Medulla oblongata (tissue), 1 donor: ENCODE measurements around the gene CALY.
A peak's percentile ranks its signal among the peaks of the same experiment; 100 is the strongest.
"Not testable (repeated sequence)": the region's sequence is repeated elsewhere in the genome, so short reads cannot be mapped to it uniquely, and the experiment has no call there.

Source experiments
- DNase-seq: peaks from one replicate; pipeline ENCODE4 v3.0.0-alpha.2; 2015; ENCODE audit errors: extremely low spot score

The CALY gene, protein sequence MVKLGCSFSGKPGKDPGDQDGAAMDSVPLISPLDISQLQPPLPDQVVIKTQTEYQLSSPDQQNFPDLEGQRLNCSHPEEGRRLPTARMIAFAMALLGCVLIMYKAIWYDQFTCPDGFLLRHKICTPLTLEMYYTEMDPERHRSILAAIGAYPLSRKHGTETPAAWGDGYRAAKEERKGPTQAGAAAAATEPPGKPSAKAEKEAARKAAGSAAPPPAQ

DNA sequence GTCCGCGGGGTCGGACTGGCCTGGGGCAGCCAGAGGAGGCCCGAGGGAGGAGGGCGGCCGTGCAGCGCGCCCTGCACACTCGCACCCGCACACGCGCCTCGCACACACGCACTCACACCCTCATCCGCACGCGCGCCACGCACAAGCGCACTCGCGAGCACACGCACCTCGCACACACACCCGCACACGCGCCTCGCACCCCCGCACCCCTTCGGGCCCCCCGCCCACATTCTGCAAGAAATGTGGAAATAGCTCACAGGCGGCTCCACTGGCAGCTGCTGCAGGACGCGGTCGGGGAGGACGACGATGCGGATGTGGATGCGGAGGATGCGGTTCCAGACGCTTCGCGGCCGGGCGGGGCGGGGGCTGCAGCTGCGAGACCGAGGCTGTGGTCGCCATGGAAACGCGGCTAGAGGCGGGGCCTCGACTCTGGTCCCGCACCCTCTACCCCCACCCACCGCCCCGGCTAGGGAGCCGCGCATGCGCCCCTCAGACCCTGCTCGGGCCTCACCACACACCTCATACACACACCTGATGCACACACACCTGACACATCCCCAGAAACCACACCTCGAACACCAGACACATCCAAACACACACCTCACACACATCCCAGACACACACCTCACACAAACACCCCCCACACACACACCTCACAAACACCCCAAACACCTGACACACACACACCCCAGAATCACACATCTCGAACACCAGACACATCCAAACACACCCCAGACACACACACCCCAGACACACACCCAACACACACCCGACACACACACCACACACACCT, at the start of gene CALY:
TSS of gene CALY (minus strand) at position 320 of the 793 bp plus-strand sequence. CDS start 7,907 bp downstream, outside the sequence.
- DNase-seq, result no peak

GRCh38 chr10:133385214-133385613, 48.5 kb upstream of the CALY start:
- no peak for DNase-seq

- no peak for DNase-seq
These were observed 47.4 kb upstream of the CALY start for GRCh38 chr10:133384071-133384470.

DNA sequence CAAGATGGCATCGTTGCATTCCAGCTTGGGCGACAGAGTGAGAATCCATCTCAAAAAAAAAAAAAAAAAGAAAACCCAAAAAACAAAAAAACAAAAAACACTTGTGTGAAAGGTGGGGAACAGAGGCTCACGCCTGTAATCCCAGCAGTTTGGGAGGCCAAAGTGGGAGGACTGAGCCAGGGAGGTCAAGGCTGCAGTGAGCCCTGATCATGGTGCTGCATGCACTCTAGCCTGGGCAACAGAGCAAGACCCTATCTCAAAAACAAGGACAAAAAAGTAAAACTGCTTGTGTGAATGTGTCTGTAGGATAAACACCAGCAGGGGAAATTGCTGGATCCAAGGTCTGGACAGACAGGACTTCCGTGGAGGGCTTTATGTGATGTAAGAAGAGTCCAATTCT, 46.9 kb upstream of the CALY start:
- no peak for DNase-seq

DNA sequence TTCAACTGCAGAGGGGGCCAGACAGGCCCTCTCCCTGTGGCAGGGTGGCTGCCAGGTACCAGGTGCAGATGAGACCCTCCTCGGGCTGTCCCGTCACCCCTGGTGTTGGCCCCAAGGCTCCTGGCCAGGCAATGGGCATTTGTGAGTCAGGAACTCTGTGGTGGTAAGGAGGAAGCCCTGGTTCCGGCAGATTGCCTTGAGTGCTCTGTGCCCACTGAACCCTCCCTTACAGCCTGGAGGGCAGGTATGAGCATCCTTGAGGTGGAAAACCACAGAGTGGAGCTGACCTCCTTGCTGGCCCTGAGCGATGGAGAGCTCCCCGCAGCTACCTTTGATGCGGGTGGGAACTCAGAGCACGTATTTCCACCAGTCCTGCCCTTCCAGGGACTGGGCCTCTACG, 44.3 kb upstream of the CALY start:
- DNase-seq, result no peak

- peak; percentile 36 for DNase-seq
These were observed 43.3 kb upstream of the CALY start for GRCh38 chr10:133379801-133380666.

GRCh38 chr10:133379152-133379800, 42.6 kb upstream of the CALY start, which contains the start of gene PAOX:
Gene PAOX (plus strand): TSS chr10:133379262. CDS start chr10:133379317, 55 bp downstream.
- DNase-seq, result peak; percentile 79

GRCh38 chr10:133378251-133379096, 41.8 kb upstream of the CALY start:
- DNase-seq, result peak; percentile 69

- no peak for DNase-seq
These were observed 41.1 kb upstream of the CALY start for GRCh38 chr10:133377818-133378250.

- DNase-seq, result no peak
These were observed 40.5 kb upstream of the CALY start for GRCh38 chr10:133377025-133377817.

- not testable (repeated sequence) for DNase-seq
These were observed 39.5 kb upstream of the CALY start for GRCh38 chr10:133376183-133376582.

GRCh38 chr10:133375357-133376115, 38.8 kb upstream of the CALY start:
- DNase-seq, result peak; percentile 38

DNA sequence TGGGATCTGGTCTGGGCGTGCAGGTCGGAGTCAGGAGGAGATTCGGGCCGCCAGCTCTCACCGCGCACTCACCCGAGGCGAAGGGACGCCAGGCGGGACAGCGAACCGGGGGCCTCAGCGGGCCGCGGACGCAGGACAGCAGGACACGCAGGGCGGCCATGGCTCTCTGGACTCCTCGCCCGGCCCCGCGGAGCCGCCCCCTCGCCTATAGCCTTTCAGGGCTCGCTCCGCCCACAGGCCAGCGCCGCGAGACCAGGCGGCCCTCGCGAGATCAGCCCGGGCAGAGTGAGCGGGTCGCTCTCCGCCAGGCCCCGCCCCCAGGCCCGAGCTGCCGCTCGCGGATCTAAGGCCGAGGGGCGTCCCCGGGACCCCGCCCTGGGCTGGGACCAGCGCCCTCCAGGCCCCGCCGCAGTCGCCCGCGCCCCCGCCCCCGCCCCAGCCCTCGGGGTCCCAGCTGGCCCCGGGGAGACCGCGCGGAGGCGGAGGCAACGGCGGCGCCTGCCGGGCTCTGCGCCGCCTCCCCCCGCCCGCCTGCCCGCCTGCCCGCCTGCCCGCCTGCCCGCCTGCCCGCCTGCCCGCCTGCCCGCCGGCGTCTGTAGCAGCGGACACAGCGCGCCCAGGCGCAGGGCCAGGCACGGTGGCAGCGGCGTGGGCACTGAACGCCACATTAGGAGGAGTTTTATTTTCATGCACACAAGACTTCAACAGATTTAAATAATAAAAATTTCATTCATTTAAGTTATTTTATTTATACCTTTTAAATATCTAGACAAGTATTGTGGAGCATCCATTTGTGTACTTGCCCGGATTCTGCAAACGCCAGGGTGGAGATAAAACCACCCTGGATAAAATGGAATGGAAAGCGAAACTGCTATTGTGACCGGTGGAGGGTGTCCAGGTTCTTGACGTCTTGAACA, 36.7 kb upstream of the CALY start, which contains the start of gene ECHS1:
TSS of gene ECHS1 (minus strand) at position 181 of the 917 bp plus-strand sequence. CDS start at position 160, 21 bp downstream.
- DNase-seq, result peak; percentile 96

DNA sequence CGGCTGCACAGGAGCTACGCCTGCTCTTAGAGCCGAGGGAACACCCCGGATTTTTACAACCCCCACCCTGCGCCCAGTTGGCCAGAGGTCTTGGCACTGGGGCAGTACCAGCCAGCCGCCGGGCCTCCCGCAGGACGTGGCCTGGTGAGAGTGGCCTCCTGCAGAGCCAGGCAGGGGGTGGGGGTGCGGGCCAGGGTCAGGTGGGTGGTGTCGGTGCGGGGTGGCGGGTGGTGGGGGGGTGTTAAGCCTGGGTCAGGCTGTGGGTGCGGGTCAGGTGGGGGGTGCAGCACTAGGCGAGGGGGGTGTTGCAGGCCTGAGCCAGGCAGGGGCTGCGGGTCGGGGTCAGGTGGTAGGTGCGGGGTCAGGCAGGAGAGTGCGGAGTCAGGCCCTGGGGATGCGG, 35.8 kb upstream of the CALY start:
- no peak for DNase-seq

GRCh38 chr10:133370030-133370786, 33.5 kb upstream of the CALY start:
- DNase-seq, result no peak

- no peak for DNase-seq
These were observed 31.5 kb upstream of the CALY start for GRCh38 chr10:133368153-133368552.

- not testable (repeated sequence) for DNase-seq
These were observed 30.8 kb upstream of the CALY start for GRCh38 chr10:133367461-133367860.
